HuH-7 (cell line): ENCODE results near the gene SUSD1.

Experiments used
- DNase-seq: peaks from one replicate; pipeline ENCODE4 v3.0.0; 2011; ENCODE audit warnings: low spot score

Gene SUSD1

DNA sequence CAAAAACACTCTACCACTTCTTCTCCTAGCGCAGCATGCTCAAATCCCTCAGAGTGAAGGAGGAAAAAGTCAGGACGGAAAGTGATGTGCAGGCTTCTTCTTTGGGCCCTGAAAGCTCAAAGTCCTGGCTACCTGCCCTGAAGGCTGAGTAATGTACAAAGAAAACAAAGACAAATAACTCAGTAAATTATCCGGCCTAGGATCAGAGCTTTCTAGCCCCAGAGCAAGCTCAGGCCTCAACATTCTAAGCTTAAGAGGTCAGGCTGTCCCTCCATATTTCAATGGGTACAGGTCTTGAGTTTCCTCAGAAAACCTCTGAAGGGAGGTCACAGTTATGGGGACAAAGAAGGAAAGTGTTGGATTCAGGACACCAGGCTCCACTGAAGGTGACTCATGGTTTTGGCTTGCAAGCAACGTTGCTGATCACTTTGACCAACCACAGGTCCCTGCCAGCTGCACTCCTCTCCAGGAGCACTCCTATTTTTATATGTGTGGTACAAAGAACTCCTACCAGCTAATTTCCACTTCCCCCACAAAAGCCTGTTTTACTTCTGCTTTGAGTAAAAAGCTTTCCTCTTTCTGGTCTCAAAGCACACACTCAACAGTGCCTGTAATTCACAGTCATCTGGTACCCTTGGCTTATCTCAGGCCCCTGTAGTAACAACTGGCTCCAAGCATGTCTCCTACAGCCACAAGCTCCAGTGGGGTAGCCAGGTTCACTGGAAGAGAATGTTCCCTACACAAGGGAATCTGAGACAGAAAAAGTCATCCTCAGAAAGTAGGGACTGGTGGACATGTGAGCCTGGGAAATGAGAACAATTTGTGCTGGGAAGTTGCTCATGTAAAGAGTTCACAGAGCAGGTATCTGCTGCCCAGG is 162.8 kb downstream of the SUSD1 start:
- DNase-seq, result no peak

DNA sequence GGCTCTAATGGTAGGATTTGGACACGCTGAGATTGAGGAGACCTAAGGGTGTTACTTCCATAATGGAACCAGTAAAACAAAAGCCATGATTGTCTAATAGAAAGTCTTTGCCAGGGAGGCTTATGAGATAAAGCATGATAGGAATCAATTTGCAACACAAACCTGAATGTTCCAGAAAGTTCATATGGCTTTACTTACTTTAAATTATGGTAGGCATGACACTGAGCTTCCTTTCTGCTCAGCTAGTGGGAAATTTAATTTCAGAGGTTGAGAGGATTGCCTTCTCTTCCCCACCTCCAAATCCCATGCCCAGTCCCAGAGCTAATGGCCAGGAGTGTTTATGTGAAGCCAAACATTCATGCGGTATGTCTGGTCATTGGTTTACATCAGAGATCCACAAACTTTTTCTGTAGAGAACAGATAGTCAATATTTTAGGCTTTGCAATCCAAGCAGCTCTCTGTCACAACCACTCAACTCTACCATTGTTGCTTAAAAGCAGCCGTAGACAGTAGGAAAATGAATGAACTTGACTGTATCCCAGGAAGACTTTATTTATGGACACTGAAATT is 164.0 kb downstream of the SUSD1 start:
- DNase-seq, result no peak

DNA sequence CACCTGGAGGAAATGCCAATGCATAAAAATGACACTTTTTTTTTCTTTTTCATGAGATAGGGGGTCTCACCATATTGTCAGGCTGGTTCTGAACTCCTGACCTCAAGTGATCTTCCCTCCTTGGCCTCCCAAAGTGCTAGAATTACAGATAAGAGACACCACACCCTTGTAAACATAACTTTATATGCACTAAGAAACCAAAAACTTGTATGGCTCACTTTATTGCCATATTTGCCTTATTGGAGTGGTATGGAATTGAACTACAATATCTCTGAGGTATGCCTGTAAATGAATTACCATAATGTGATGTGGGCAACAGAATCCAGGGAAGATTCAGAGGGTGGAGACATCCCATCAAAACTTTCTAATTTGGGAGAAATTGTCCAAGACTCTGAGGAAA is 164.6 kb downstream of the SUSD1 start:
- DNase-seq, result no peak

DNA sequence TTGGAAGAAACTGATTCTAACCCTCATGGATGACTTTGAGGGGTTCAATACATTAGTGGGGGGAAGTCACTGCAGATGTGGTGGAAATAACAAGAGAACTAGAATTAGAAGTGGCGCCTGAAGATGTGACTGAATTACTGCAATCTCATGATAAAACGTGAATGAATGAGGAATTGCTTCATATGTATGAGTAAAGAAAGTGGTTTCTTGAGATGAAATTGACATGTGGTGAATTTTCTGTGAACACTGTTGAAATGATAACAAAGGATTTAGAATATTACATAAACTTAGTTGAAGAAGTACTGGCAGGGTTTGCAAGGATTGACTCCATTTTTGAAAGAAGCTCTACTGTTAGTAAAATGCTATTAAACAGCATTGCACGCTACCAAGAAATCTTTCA is 165.4 kb downstream of the SUSD1 start:
- no peak for DNase-seq

DNA sequence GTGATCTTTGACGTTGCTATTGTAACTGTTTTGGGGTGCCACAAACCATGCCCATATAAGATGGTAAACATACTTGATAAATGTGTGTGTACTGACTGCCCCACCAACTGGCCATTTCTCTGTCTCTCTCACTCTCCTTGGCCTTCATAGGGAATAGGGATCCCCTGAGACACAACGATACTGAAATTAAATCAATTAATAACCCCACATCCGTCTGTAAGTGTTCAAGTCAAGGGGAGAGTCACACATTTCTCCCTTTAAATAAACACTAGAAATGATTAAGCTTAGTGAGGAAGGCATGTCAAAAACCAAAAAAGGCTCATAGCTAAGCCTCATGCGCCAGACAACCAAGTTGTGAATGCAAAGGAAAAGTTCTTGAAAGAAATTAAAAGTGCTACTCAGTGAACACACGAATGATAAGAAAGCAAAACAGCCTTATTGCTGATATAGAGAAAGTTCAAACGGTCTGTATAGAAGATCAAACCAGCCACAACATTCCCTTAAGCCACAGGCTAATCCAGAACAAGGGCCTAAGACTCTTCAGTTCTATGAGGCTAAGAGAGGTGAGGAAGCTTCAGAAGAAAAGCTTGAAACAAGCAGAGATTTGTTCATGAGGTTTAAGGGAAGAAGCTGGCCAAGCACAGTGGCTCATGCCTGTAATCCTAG is 167.4 kb downstream of the SUSD1 start:
- DNase-seq, result no peak

DNA sequence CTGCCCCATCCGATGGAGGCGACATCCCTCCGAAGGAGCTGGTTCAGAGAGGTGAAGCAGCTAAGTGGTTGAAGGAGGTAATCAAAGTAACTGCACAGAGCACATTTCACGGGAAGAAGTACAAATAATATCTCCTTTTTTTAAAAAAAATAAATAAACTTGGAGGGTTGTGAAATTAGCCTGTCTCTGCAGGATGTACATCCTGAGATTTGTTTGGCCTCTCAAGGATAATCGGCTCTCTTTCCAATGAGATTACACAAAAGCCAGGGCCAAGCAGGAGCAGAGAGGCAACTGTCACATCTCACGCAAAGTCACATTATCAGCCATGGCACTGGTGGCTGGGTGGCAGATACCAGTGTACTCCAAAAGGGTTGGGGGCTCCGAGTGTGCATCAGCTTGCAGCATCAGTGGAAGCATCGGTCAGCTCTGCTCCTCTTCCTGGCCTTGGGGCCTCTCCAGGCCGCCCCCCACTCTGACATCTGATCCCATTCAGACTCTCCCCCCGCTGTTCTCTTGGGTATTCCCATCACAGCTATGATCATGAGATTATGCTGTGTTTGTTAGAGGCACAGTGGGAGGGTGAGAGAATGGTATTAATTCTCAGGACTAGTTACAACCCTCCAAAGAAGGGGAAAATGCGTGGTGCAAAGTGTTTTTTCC is 168.6 kb downstream of the SUSD1 start:
- DNase-seq, result no peak

DNA sequence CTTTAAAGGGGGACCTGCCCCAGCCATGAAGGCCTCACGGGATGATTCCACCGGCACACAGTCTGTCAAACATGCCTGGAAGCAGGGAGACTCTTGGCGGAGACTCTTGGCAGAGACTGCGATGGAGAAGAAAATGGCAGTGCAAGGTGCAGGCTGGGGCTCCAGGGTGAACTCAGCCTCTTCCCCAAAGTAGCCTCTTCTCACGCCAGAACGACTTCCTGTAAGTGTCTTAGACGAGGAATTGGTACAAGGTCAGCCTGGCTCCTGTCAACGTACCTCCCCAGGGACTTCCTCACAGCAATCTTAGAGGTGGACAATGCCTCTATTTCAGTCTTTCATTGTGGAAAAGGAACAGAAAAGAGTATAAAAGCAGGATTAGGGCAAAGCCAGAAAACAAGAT is 169.2 kb downstream of the SUSD1 start:
- DNase-seq, result no peak

DNA sequence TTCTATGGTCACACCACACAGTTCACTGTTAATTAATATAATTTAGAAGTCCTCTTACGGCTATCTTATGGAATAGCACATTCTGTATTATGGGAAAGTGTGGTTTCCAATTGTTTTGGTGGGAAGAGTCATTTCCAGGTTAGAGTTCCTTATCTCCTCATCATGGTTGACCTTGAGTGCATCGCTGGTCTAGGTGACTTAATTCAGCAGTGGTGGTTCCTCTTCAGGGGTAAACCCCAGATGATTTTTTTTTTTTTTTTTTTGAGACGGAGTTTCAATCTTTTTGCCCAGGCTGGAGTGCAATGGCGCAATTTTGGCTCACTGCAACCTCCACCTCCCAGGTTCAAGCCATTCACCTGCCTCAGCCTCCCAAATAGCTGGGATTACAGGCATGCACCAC is 171.6 kb downstream of the SUSD1 start:
- DNase-seq, result no peak

DNA sequence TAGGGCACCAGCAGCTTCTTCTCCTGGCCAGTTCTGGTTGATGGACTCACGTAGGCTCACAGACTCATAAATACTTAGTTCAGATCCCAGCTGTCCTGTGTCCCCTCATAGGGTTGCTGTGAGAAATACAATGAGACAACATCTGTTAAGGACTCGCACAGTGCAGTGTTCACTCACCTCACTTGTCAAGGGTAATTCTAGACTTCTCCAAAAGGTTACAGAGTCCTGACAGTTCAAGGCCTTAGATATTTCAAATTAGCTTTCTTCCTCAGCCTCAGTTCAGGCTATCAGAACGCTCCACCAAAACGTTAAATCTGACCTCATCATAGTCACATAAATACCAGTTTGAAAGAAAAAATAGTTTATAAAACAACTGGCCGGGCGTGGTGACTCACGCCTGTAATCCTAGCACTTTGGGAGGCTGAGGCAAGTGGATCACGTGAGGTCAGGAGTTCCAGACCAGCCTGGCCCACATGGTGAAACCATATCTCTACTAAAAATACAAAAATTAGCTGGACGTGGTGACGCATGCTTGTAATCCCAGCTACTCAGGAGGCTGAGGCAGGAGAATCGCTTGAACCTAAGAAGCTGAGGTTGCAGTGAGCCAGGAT is 172.1 kb downstream of the SUSD1 start:
- DNase-seq, result no peak

DNA sequence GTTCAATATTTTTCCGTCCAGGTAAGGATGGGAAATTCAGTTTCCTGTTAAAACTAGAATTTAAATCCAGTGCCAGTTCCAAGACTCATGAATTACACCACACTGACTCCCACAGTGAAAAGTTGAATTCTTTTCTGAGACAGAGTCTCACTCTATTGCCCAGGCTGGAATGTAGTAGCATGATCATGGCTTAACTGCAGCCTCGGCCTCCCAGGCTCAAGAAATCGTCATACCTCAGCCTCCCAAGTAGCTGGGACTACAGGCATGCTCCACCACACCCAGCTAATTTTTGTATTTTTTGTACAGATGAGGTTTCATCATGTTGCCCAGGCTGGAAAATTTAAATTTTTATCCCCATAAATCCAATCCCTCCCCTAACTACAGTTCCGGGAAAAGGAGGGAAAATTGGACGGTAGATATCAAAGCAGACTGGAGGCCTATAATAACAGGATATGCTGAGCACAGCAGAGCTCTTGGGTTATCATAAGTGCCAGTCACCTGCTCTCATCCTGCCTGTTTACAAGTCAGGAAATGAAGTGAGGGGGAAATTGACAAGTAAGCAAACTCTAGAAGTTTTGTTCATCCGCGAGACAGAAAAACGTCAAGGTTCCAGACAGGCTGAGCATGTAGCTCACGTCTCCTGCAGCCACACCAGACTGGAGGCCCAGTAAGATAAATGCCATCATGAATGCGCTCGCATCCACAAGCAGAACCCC is 172.8 kb downstream of the SUSD1 start:
- DNase-seq, result no peak

DNA sequence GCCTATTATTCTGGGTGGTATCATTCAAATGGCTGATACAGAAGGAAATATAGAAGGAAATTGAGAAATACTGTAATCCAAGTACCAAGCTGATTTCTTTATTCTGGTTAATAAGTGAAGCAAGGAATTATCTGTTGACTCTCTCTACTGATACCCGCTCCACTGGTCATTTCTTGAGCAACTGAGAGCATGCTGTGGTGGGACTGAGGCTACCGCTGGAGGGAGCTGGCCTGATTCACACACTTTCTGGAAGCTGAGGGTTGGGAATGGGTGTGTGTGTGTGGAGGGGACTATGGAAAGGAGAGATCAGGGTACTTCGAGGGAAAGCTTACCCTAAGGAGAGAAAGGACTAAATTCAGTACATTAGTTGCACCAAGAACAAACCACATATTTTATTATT is 174.4 kb downstream of the SUSD1 start:
- no peak for DNase-seq

DNA sequence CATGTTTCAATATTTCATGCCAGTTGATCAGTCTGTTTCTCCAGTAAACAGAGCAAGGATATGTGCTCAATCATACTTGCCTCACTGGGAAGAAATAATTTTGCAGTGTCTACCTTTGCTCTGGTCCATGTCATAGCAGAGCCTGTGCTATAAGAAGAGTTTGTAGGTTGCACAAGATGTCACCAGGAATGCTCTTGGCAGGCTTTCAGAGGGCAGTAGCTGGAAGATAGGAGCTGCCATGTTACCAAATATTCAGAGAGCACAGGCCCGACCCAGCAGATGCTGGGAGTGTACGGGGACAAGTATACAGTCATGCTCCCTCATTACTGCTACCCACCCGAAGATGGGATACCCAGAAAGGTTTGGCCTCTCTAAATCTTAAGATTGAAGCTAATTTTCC is 175.8 kb downstream of the SUSD1 start:
- DNase-seq, result no peak

DNA sequence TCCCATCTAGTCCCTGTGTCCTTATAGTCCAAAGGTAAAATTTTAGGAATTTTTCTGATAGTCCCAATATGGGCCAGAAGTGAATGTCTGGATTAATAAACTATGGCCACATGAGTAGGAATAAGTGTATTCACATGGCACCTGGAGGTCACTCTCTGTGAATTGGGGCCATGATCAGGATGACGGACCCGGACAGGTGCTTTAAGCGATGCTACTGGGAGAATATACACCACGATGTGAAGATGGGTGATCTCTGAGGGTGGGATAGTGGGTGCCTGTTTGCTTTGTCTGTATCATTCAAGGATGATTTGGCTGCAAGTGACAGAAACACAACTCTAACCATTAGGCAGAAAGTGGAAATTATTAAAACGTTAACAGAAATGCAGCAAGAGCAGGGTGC is 177.3 kb downstream of the SUSD1 start:
- no peak for DNase-seq

DNA sequence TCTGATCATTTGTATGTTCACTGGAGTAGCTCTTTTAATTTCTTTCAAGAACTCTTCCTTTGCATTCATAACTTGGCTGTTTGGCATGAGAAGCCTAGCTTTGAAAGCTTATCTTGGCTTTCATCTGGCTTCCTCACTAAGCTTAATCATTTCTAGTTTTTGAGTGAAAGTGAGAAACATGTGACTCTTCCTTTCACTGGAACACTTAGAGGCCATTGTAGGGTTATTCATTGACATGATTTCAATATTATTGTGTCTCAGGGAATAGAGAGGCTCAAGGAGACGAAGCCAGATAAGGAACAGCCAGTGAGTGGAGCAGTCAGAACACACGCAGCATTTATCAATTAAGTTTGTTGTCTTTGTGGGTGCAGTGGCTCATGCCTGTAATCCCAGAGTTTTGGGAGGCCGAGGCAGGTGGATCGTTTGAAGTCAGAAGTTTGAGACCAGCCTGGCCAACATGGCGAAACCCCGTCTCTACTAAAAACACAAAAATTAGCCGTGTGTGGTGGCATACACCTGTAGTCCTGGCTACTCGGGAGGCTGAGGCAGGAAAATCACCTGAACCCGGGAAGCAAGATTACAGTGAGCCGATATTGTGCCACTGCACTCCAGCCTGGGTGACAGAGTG is 180.2 kb downstream of the SUSD1 start:
- no peak for DNase-seq

DNA sequence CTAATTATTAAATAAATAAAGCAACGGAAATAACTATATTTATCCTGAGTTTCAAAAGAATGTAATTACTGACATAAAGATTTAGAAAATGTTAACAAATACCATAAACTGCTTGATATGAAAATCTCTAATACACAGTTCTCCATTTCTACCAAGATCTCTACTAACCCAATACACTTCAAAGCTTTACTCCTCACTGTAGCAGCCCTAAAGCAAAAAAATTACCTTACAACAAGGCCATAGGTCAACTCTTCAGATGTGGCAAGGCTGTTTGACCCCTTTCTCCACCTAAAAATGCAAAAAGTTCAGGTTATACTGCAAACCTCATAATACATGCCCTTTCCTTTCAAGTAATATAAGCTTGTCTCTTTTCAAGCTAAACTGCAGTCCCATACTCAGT is 181.8 kb downstream of the SUSD1 start:
- no peak for DNase-seq

DNA sequence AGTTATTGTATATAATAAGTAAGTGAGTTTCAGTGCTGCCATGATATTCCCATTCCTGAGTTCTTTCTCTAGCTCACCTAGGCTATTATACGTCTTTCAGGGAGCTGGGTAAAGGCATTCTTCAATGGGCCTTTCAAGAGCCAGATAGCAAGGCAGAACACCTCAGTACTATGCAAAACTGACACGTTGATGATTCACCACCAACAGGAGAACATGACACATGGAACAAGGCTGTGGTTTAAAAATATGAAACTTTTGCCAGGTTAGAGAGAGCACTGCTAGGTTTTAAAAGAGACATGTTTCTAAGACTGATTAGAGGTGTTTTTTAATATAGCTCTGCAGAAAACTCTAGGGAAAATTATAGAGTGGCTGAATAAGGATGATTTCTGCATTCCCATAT is 182.6 kb downstream of the SUSD1 start:
- no peak for DNase-seq

DNA sequence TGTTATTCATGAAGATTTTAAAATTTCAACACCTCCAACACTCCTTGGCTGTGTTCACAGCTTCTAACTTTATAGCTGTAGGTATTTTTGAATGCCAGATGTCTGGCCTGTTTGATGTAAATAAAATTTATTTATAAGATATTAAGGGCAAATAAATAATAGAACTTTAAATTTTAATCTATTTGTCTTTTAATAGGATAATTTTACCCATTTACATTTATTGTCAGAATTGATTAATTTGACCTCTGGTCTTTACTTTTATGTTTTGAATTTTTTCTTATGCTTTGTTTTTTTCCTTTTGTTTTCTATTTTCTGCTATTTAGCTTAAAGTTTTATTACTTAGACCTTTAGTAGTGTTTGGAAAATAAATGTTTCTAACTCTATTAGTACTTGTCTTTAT is 183.9 kb downstream of the SUSD1 start:
- no peak for DNase-seq
